Stimulated activated naive CD8-positive, alpha-beta T cell treated with anti-CD3 and anti-CD28 coated beads, Interleukin-15, Interleukin-2, amounts not matched to agents 100 ng/mL and 50 ng/mL, for 24 hours (primary cell): Measurements from ENCODE around the gene ESRRG.
"Not testable (repeated sequence)": the region's sequence is repeated elsewhere in the genome, so short reads cannot be mapped to it uniquely, and the experiment has no call there.

Experiments used
- H3K27ac Mint-ChIP-seq: one replicate; pipeline ENCODE4 v1.8.0; 2021; ENCODE audit warnings: mild to moderate bottlenecking, mixed read lengths
- H3K27me3 Mint-ChIP-seq: one replicate; pipeline ENCODE4 v1.8.0; 2021; ENCODE audit warnings: mixed read lengths
- H3K36me3 Mint-ChIP-seq: one replicate; pipeline ENCODE4 v1.8.0; 2021; ENCODE audit warnings: low read depth, mixed read lengths
- H3K4me1 Mint-ChIP-seq: one replicate; pipeline ENCODE4 v1.8.0; 2021; ENCODE audit warnings: low read depth, mixed read lengths
- H3K4me3 Mint-ChIP-seq: one replicate; pipeline ENCODE4 v1.8.0; 2021; ENCODE audit warnings: mild to moderate bottlenecking, mixed read lengths
- H3K9me3 Mint-ChIP-seq: one replicate; pipeline ENCODE4 v1.8.0; 2021; ENCODE audit warnings: mixed read lengths

ESRRG gene

DNA sequence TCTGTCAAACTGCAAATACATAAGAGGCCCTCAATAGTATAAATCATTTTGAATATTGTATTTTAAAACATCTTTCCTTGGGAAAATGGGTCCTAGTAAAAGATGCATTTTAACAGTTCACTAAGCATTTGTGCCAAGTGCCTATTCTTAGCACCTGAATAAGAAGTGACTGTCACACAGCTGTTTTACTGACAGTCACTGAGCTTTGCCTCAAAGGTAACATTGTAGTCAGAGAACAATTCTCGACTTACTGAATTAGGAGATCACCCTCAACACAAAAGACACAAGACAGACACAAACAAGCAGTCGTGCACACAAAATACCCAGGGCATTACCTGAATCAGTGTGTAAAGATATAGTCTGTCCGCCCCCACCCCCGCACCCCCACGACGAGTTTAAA, 408 bp downstream of the ESRRG start:
- Mint-ChIP-seq H3K27me3 (peaks cover 27% of the 10 kb centered on the region), H3K27ac (no peak overlapping the region), H3K36me3 (no peaks in the 10 kb centered on the region), H3K9me3 (no peaks in the 10 kb centered on the region), H3K4me3 (no peak overlapping the region), H3K4me1 (no peaks in the 10 kb centered on the region)

DNA sequence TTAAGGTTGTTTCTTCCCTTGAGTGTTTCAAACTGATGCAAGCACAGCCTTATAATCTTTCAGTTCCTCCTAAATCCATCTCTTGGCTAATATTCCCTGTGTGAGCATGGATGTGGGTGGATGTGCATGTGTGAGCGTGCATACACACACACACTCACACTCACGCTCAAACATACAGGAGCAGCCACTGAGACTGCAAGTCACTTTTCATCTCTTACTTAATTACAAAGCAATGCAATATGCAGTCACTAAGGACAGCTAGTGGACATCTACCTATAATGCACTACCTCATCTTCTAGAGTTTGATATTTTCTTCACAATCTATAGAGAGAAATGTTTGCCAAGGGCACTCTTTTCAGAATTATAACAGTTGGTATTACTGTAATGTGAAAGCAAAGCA, 1.4 kb downstream of the ESRRG start:
- Mint-ChIP-seq H3K9me3 (no peaks in the 10 kb centered on the region), H3K36me3 (no peaks in the 10 kb centered on the region), H3K27me3 (peaks cover 27% of the 10 kb centered on the region), H3K4me3 (no peak overlapping the region), H3K27ac (no peak overlapping the region), H3K4me1 (no peaks in the 10 kb centered on the region)

DNA sequence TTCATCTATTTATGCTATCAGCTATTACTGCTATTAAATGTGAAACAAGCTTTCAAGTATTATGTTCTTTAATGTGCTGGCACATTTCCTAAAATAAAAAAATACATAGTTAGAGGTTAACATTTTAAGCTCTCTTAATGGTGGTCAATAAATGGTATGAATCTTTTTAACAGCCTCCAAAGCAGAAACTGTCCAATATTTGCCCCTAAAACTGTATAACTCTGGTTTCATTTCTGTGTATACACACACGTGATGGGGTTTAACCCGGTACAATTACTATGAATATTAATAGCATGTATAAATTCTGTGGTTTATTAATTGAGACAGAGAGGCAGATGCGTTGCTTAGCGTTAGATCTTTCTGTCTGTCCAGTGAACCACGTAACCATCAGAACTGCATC, 2.2 kb downstream of the ESRRG start:
- peaks cover 22% of the 10 kb centered on the region for H3K27me3 Mint-ChIP-seq

DNA sequence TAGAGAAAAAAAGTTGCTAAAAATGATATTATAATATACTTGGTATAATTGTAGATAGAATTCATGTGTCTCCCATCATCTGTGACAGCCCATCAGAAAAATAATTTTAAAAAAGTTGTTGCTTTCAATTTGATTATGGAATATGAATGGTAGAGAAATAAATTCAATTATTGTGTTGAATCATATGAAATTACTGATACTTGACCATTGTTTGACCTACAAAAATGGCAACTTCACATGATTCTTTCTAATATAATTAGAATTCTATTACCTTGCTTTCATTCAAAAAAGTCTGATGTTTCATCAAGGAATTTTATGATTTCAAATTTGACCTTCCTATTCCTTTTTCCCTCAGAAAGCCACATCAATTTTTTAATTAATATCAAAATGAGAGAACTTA, 11.5 kb downstream of the ESRRG start:
- no peak overlapping the region for H3K4me3 Mint-ChIP-seq
- no peaks in the 10 kb centered on the region for H3K36me3 Mint-ChIP-seq
- no peak overlapping the region for H3K27ac Mint-ChIP-seq
- no peaks in the 10 kb centered on the region for H3K27me3 Mint-ChIP-seq
- H3K9me3 Mint-ChIP-seq, result no peaks in the 10 kb centered on the region
- no peaks in the 10 kb centered on the region for H3K4me1 Mint-ChIP-seq

More for the DNA sequence above, 2.2 kb downstream of the ESRRG start:
- Mint-ChIP-seq H3K36me3 (no peaks in the 10 kb centered on the region), H3K4me3 (no peak overlapping the region), H3K27ac (no peak overlapping the region), H3K9me3 (no peaks in the 10 kb centered on the region), H3K4me1 (no peaks in the 10 kb centered on the region)

DNA sequence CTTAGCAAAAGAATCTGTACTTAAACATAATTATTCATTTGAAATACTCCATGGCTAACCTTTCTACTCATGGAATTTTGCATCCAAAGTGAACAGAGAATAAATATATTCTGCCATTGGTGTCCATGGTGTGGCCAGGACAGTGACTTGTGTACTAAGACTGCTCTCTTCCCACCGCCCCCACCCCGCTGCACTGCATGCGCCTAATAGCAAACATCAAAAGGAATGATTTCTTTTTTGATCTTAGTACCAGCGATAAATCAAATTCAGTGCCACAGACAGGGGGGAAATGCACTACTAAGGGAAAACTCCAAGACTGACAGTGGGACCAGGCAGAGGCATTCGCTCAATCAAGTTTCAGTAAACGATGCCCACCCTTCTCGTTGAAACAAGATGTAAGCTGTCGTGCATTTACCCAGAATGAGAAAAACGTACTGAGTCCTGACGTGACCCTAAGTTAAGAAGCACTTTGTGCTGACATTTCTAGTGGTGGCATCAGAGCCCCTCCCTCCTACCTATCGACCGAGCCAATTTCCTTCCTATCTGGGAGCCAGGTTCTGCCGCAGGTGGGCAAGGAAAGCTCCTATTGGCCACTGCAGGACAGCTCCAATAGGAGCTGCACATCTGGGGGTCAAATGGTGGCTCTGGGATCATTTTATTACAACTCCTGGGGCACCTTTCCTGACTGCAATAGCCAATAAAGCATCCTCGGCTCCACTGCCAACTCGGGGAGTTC, 12.5 kb downstream of the ESRRG start:
- Mint-ChIP-seq H3K4me1 (no peaks in the 10 kb centered on the region), H3K9me3 (no peaks in the 10 kb centered on the region), H3K4me3 (no peak overlapping the region), H3K36me3 (no peaks in the 10 kb centered on the region), H3K27ac (no peak overlapping the region), H3K27me3 (no peaks in the 10 kb centered on the region)

DNA sequence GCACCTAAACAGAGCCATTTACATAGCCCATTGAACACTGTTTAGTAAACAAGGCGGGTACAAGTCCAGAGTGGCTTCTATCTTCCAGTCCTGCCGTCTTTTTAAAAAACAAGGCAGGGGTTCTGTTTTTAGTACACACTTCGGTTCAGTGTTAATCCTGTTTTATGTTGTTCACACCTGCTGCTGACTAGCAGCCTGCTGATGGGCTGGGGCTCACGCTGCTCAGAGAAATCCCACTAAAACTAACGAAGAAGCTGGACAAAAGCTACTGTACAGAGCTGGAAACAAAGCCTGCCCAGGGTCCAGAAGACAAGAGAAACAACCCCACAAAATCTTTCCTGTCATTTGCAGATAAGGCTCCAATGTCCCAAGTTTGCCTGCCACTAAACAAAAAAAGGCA, 13.2 kb downstream of the ESRRG start:
- H3K4me1 Mint-ChIP-seq, result no peaks in the 10 kb centered on the region
- no peaks in the 10 kb centered on the region for H3K27me3 Mint-ChIP-seq
- no peaks in the 10 kb centered on the region for H3K9me3 Mint-ChIP-seq
- H3K36me3 Mint-ChIP-seq, result no peaks in the 10 kb centered on the region
- H3K4me3 Mint-ChIP-seq, result no peak overlapping the region
- H3K27ac Mint-ChIP-seq, result no peak overlapping the region

DNA sequence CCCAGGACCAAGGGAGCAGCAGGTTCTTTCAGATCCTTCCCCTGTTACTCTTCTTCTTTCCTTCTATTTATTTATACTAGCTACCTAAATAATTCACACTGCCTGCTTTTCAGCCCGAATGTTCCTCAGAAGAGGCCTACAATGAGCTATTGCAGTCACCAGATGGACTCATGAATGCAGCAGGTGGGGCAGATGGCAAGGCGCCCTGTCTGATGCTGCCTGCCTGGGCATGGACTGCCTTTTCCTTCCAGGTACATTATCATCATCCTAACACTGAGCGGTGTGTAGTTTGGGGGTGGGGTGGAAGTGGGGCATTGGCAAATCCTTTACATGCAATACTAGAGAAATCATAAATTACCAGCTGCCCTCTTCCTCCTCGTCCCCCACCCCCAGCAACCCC, 17.6 kb downstream of the ESRRG start:
- Mint-ChIP-seq H3K4me1 (no peaks in the 10 kb centered on the region), H3K27ac (no peak overlapping the region), H3K4me3 (no peak overlapping the region), H3K36me3 (no peaks in the 10 kb centered on the region), H3K9me3 (no peaks in the 10 kb centered on the region), H3K27me3 (no peaks in the 10 kb centered on the region)

DNA sequence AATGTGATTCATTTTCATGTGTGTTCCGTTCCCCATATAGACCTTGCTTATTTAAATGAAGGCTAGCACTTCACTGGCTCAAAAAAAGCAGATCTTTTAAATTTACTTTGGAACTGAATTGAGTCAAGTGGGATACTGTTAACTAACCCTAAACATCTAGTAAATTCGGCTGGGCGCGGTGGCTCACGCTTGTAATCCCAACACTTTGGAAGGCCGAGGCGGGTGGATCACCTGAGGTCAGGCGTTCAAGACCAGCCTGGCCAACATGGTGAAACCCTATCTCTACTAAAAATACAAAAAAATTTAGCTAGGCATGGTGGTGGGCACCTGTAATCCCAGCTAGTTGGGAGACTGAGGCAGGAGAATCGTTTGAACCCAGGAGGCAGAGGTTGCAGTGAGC, 19.2 kb downstream of the ESRRG start:
- not testable (repeated sequence) for H3K9me3 Mint-ChIP-seq, H3K27me3 Mint-ChIP-seq, H3K36me3 Mint-ChIP-seq, H3K4me1 Mint-ChIP-seq, H3K4me3 Mint-ChIP-seq, H3K27ac Mint-ChIP-seq

DNA sequence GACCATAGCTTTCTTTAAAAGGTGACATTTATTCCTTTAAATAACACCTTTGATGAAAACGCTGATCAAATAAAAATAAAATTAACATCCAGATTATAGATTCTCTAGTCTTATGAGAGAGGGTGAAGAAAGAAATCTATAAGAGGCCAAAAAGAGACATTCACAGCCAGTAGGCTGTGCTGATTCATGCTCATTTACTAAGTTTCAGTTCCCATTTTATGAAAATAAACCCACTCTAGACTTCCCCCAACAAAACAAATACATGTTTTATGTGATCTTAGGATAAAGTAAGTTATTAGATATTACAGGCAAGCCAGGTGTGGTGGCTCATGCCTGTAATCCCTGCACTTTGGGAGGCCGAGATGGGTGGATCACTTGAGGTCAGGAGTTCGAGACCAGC, 21.1 kb downstream of the ESRRG start:
- no peak overlapping the region for H3K27ac Mint-ChIP-seq
- H3K4me3 Mint-ChIP-seq, result no peak overlapping the region
- no peaks in the 10 kb centered on the region for H3K4me1 Mint-ChIP-seq
- no peaks in the 10 kb centered on the region for H3K9me3 Mint-ChIP-seq
- no peaks in the 10 kb centered on the region for H3K27me3 Mint-ChIP-seq
- no peaks in the 10 kb centered on the region for H3K36me3 Mint-ChIP-seq

DNA sequence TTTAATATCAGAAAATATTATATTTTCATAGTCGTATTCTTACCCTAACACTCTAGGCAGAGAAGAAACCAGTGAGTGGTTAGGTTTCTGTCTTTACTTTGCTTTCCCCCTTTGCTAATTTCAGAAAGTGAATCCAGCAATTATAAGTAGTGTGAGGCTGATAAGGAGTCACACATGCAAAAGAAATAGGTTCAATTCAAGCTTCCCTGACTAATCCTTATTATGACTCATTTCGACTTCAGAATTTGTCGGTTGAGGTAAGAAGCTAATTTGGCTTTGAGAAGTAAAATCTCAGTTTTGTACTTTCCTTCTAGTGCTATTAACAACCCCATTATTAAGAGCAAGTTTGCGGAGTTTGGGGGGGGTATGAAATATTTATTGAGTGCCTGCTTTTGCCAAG, 22.4 kb downstream of the ESRRG start:
- Mint-ChIP-seq H3K9me3 (no peaks in the 10 kb centered on the region), H3K4me3 (no peak overlapping the region), H3K36me3 (no peaks in the 10 kb centered on the region), H3K27me3 (no peaks in the 10 kb centered on the region), H3K27ac (no peak overlapping the region), H3K4me1 (no peaks in the 10 kb centered on the region)

DNA sequence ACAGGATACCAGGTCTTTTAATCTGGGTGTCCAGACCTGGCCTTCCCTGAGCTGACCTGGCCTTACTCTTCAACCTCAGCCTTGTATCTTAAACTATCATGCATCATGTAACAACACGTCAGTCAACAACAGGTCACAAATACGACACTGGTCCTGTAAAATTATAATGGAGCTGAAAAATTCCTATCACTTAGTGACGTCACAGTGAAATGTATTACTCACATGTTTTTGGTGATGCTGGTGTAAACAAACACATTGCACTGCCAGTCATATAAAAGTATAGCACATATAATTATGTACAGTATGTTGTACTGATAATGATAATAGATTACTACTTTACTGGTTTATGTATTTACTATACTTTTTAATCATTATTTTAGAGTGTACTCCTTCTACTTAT, 31.5 kb downstream of the ESRRG start:
- Mint-ChIP-seq H3K27me3 (no peaks in the 10 kb centered on the region), H3K27ac (no peak overlapping the region), H3K4me3 (no peak overlapping the region), H3K4me1 (no peaks in the 10 kb centered on the region), H3K9me3 (no peaks in the 10 kb centered on the region), H3K36me3 (no peaks in the 10 kb centered on the region)

DNA sequence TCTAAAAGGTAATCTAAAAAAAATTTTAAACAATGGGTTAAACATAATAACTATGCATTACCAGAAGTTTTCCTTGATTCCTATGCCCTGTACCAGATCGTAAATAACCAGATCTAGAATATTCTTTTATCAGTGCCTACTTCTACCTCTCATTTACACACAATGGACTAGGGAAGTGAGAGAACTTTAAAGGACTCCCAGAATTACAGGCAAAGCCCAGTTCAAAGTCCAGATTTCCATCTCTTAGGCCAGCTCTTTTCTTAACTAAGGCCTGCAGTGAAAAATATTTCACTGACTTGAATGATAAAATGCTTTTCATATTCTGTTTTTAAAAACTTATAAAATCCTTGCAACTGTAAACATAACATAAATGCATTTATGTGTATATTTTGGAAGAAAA, 32.6 kb downstream of the ESRRG start:
- Mint-ChIP-seq H3K4me1 (no peaks in the 10 kb centered on the region), H3K9me3 (no peaks in the 10 kb centered on the region), H3K27me3 (no peaks in the 10 kb centered on the region), H3K27ac (no peak overlapping the region), H3K4me3 (no peak overlapping the region), H3K36me3 (no peaks in the 10 kb centered on the region)

DNA sequence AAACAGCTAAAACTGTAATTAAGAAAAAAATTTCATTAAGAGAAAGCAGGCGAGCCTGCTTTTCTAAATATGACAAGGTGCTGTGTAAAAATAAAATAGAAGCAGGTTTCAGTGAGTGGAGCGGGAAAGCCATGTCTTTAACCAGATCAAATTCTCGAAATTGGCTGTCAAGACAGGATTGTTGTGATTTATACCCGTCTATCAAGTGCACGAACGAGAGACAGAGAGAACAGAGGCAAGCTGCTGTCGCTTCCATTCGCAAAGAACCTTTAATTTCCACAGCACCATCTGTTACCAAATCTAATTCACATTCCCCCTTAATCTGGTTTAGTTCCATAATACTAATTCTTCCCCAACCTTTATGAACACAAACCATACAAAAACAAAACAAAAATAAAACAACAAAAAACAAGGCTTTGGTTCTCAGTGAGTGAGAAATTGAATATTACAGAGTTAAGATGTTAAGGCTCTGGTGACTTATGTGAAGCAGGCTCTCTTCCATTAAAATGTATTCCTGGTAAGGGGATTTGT, 35.0 kb downstream of the ESRRG start:
- Mint-ChIP-seq H3K4me3 (no peak overlapping the region), H3K27me3 (no peaks in the 10 kb centered on the region), H3K27ac (no peak overlapping the region), H3K9me3 (peaks cover 4% of the 10 kb centered on the region), H3K4me1 (no peaks in the 10 kb centered on the region), H3K36me3 (no peaks in the 10 kb centered on the region)

DNA sequence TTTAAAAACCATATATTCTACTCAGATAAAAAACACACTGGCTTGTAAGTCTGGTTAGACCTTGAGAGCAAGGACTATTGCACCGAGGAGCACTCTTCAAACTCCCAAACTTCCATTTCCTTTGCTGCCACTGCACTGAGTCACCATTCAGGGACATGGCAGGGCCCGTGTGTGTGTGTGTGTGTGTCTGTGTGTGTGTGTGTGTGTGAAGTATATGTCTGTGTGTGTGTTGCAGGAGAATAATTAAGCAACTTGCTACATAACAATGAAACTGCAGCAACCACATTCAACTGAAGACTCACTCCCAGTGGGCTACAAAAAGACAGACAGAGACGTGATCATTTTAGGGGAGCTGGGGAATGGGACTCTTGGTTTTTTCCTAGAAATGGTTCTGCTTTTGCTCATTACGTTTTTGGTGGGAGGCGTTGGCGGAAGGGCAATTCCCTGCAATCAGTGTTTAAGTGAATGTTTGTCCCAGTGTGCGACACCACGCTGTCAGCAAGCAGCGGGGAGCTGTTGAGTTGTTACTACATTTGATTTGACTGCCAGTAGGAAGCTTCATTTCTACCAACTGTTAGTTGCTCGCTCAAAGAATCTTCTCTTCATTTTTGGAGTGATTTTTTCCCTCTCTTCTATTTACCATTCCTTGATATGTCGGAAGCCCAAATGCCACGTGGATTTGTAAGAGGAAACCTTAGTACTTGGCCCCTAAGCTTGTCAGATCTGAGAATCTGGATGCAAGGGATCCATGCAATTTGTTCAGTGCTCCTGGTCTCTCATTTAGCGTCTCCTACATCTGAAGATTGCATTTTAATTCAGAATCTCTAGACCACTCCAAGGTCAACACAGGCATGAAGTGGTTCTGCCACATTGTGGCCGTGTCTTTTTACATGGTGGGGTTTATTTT, 36.1 kb downstream of the ESRRG start:
- Mint-ChIP-seq H3K27me3 (no peaks in the 10 kb centered on the region), H3K36me3 (no peaks in the 10 kb centered on the region), H3K4me1 (no peaks in the 10 kb centered on the region), H3K9me3 (peaks cover 4% of the 10 kb centered on the region), H3K27ac (no peak overlapping the region), H3K4me3 (no peak overlapping the region)

DNA sequence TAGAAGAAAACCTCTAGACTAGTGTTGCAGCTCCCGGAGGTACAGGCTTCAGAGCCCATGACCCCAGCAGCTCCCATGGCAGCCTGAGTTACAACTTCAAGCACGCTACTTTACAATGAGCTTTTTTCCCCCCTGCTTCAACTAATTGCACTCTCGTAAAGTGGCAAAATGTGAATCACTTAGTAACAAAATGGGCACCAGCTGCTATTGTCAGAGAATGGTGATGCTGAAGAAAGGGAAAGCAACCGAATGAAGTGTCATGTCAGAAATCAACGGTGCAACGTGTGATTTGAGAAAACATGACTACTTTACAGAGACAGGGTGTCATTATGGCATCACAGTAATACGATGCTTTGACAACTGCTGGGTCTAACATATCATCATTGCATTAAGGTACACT, 40.5 kb downstream of the ESRRG start:
- H3K4me3 Mint-ChIP-seq, result no peak overlapping the region
- no peaks in the 10 kb centered on the region for H3K27me3 Mint-ChIP-seq
- H3K27ac Mint-ChIP-seq, result no peak overlapping the region
- no peaks in the 10 kb centered on the region for H3K36me3 Mint-ChIP-seq
- peaks cover 7% of the 10 kb centered on the region for H3K9me3 Mint-ChIP-seq
- no peaks in the 10 kb centered on the region for H3K4me1 Mint-ChIP-seq
